Thymus (tissue), 11 donors: ENCODE data around the gene PALS1. TPM values are rescaled to one million over a fixed set of nuclear protein-coding genes. Genes with fewer than 3 reads are reported as not detected.
A peak's percentile ranks its signal among the peaks of the same experiment; 100 is the strongest.

Experiments used
- DNase-seq, 9 donors: peaks; one replicate each; pipeline ENCODE4 v3.0.0-alpha.2; 2013; ENCODE audit warnings: low spot score in 9 of 9, low read depth in 6 of 9, missing footprints in 1 of 9
- H3K27ac ChIP-seq, 2 donors: one replicate each; pipeline ENCODE4 v1.5.1; 2013; ENCODE audit warnings: control low read depth in 1 of 2, low read depth in 1 of 2, low read length in 1 of 2, mild to moderate bottlenecking in 1 of 2, moderate library complexity in 1 of 2
- H3K27me3 ChIP-seq, 2 donors: one replicate each; pipeline ENCODE4 v1.5.1; 2013; ENCODE audit warnings: low read length in 1 of 2; ENCODE audit not compliant: control insufficient read depth in 2 of 2, insufficient read depth in 1 of 2
- H3K36me3 ChIP-seq, 2 donors: one replicate each; pipeline ENCODE4 v1.5.1; 2013; ENCODE audit warnings: low read length in 1 of 2, mild to moderate bottlenecking in 1 of 2, moderate library complexity in 1 of 2; ENCODE audit not compliant: control insufficient read depth in 2 of 2, insufficient read depth in 2 of 2
- H3K4me1 ChIP-seq, 2 donors: one replicate each; pipeline ENCODE4 v1.5.1; 2013; ENCODE audit warnings: low read length in 2 of 2; ENCODE audit not compliant: control insufficient read depth in 2 of 2, insufficient read depth in 2 of 2
- H3K4me3 ChIP-seq, 2 donors: one replicate each; pipeline ENCODE4 v1.5.1; 2013; ENCODE audit warnings: low read length in 2 of 2, control low read depth in 1 of 2, mild to moderate bottlenecking in 1 of 2
- H3K9me3 ChIP-seq, 2 donors: one replicate each; pipeline ENCODE4 v1.5.1; 2013; ENCODE audit warnings: low read length in 1 of 2, mild to moderate bottlenecking in 1 of 2; ENCODE audit not compliant: control insufficient read depth in 2 of 2, insufficient read depth in 1 of 2
- WGBS: extraction: QIAGEN DNeasy Blood & Tissue Kit; methylation state at CpG from one replicate; pipeline ENCODE4 v1.1.7; 2013; 5-methylcytosine and 5-hydroxymethylcytosine counted together
- polyA plus RNA-seq: library from polyadenylated mRNA; stranded (reverse); fragments of 200-250 nt; gene quantifications from one replicate; pipeline ENCODE4 v1.2.3, GENCODE V29; 2013
- total RNA-seq: library from RNA; stranded (reverse); fragments of 120-200 nt; gene quantifications from one replicate; pipeline ENCODE4 v1.2.4, GENCODE V29; 2013
- donor health status: healthy.

Gene PALS1
- total and polyA plus RNA-seq, 2 donors: 7.2 to 17.3 TPM

- 21% methylated on average over 4 of the region's 4 CpGs for WGBS
- Histone ChIP-seq H3K36me3 (no peaks in the 10 kb centered on the region), H3K9me3 (no peaks in the 10 kb centered on the region), H3K4me1 (peaks cover 4 to 8% of the 10 kb centered on the region in 2 donors), H3K27ac (peak overlapping the region in 1 of 2 donors; percentile 90), H3K4me3 (peak overlapping the region; percentile 70 to 80), H3K27me3 (peaks cover 2 to 21% of the 10 kb centered on the region in 2 donors)
- no peak for DNase-seq
Measured at GRCh38 chr14:67242168-67242420, 859 bp downstream of the PALS1 start.

DNA sequence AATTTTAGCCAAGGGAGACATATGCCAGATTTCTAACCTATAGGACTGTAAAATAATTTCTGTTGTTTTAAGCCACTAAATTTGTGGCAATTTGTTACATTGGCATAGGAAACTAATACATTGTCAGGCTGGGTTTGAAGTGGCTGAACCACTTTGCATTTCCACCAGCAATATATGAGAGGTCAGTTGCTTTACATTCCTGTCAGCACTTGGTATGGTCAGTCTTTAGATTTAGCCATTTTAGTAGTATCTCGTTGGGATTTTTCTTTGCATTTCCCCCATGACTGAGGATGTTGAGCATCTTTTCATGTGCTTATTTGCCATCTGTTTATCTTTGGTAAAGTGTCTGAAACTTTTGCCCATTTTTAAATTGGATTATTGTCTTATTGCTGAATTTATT is 3.9 kb downstream of the PALS1 start:
- peaks cover 0 to 5% of the 10 kb centered on the region in 2 donors for H3K27me3 ChIP-seq
- no peak overlapping the region for H3K27ac ChIP-seq
- 88% methylated on average over 1 of the region's 1 CpG for WGBS
- no peak for DNase-seq
- no peaks in the 10 kb centered on the region for H3K9me3 ChIP-seq
- no peaks in the 10 kb centered on the region for H3K36me3 ChIP-seq
- peaks cover 2 to 6% of the 10 kb centered on the region in 2 donors for H3K4me1 ChIP-seq
- no peak overlapping the region for H3K4me3 ChIP-seq

- WGBS: 78% methylated on average over 2 of the region's 2 CpGs
- H3K4me1 ChIP-seq: no peaks in the 10 kb centered on the region
- no peak for DNase-seq
- no peaks in the 10 kb centered on the region for H3K9me3 ChIP-seq
- H3K36me3 ChIP-seq: no peaks in the 10 kb centered on the region
- no peaks in the 10 kb centered on the region for H3K27me3 ChIP-seq
- no peak overlapping the region for H3K27ac ChIP-seq
- H3K4me3 ChIP-seq: no peak overlapping the region
Measured at GRCh38 chr14:67251573-67252226, 10.5 kb downstream of the PALS1 start.

DNA sequence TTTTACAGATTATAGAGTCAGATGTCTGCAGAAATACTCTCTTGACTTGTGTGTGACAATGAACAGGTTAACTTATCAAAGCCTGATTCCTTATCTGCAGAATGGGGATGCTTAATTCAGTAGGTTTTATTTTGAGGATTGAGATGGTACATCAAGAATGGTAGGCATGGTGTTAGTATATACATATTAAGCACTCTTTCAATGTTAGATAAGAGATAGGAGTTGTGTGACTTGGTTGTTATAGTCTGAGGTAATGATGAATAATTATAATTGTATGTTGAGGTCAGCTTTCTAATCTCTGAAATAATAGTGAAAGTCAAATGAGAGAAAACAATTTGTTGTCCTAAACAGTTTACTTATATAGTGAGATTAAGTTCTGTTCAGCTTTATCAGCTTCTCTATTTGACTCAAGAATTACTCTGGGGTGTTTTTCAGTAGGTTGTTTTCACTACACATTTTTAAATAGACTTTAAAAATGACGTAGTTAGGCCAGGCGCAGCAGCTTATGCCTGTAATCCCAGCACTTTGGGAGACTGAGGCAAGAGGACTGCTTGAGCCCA is 11.9 kb downstream of the PALS1 start:
- H3K4me3 ChIP-seq: no peak overlapping the region
- DNase-seq: no peak
- no peaks in the 10 kb centered on the region for H3K36me3 ChIP-seq
- H3K27me3 ChIP-seq: no peaks in the 10 kb centered on the region
- H3K9me3 ChIP-seq: no peaks in the 10 kb centered on the region
- over 99% methylated on average over 2 of the region's 2 CpGs for WGBS
- no peak overlapping the region for H3K27ac ChIP-seq
- H3K4me1 ChIP-seq: no peaks in the 10 kb centered on the region

DNA sequence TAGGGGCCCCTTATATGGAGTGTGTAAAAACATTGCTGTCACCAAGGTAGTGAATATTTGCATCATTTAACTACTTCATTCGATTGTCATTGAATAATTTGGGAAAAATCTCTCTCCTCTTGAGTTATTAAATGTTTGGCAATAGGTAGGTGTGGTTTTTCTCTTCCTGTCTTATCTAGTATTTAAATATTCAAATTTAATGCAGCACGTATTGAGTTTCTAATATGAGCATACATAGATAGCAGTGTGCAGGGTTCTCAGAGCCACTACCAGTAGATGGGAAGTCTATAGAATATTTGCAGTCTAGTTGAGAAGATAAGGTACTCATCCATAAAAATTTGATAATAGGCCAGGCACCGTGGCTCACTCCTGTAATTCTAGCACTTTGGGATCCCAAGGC is 16.7 kb downstream of the PALS1 start:
- H3K27me3 ChIP-seq: no peaks in the 10 kb centered on the region

DNA sequence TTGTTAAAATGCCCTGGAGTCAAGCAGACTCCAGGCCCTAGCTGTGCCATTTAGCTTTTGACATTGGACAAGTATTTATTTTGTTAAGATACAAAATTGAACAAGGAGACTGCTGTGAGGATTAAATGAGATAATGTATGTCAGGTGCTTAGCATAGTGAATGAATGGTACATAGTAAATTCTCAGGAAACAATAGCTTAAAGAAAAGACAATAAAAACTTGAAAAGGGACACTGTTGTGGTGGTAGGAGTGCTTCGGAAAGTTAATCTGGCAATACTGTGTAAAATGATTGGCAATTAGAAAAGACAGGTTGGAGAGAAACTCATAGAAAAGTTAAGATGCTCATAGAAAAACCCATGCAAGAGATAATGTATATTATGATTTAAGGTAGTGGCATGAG is 19.7 kb downstream of the PALS1 start:
- H3K27ac ChIP-seq: no peak overlapping the region
- WGBS: 94% methylated on average over 1 of the region's 1 CpG
- no peaks in the 10 kb centered on the region for H3K27me3 ChIP-seq
- H3K9me3 ChIP-seq: no peaks in the 10 kb centered on the region
- no peak for DNase-seq
- H3K4me1 ChIP-seq: no peaks in the 10 kb centered on the region
- no peaks in the 10 kb centered on the region for H3K36me3 ChIP-seq
- H3K4me3 ChIP-seq: no peak overlapping the region

More for the DNA sequence above, 16.7 kb downstream of the PALS1 start:
- no peak overlapping the region for H3K4me3 ChIP-seq
- no peaks in the 10 kb centered on the region for H3K9me3 ChIP-seq
- no peaks in the 10 kb centered on the region for H3K36me3 ChIP-seq
- DNase-seq: no peak
- 99% methylated on average over 3 of the region's 3 CpGs for WGBS
- H3K27ac ChIP-seq: no peak overlapping the region
- no peaks in the 10 kb centered on the region for H3K4me1 ChIP-seq

DNA sequence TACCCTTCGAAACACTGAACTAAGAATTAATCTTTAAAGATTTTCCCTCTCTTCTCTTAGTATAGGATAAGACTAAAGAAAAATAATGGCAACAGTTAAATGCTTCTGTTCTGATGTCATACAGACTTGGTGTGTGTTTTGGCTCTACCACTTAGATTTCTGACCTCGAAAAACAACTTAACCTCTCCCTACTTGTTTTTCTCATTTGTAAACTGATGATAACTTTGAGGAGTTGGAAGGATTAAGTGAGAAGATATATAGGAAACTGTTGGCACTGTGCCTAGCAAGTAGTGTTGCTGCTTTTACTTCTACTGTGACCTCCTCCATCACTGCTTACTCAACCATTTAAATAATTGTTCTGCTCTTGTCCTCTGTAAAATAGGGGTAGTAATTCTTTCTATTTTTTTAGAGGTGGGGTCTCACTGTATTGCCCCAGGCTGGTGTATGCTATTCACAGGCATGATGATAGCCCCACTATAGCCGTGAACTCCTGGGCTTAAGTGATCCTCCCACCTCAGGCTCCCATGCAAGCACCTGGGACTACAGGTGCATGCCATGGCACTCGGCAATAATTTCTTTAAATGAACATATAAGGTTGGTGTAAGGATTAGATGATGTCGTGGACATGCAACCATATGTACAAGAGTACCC is 22.4 kb downstream of the PALS1 start:
- Histone ChIP-seq H3K9me3 (no peaks in the 10 kb centered on the region), H3K4me3 (no peak overlapping the region), H3K27ac (no peak overlapping the region), H3K36me3 (no peaks in the 10 kb centered on the region), H3K27me3 (no peaks in the 10 kb centered on the region), H3K4me1 (no peaks in the 10 kb centered on the region)
- 96% methylated on average over 5 of the region's 5 CpGs for WGBS
- DNase-seq: no peak

GRCh38 chr14:67265131-67265530 is 23.9 kb downstream of the PALS1 start:
- Histone ChIP-seq H3K27me3 (no peaks in the 10 kb centered on the region), H3K9me3 (no peaks in the 10 kb centered on the region), H3K4me1 (no peaks in the 10 kb centered on the region), H3K4me3 (no peak overlapping the region), H3K27ac (no peak overlapping the region), H3K36me3 (no peaks in the 10 kb centered on the region)
- WGBS: 98% methylated on average over 2 of the region's 2 CpGs
- no peak for DNase-seq

GRCh38 chr14:67267576-67268328 is 26.5 kb downstream of the PALS1 start:
- DNase-seq: no peak
- no peaks in the 10 kb centered on the region for H3K4me1 ChIP-seq
- no peaks in the 10 kb centered on the region for H3K9me3 ChIP-seq
- 51% methylated on average over 4 of the region's 4 CpGs for WGBS
- H3K4me3 ChIP-seq: no peak overlapping the region
- H3K36me3 ChIP-seq: peaks cover 0 to under 1% of the 10 kb centered on the region in 2 donors
- H3K27me3 ChIP-seq: no peaks in the 10 kb centered on the region
- H3K27ac ChIP-seq: no peak overlapping the region
